PC-9 (cell line): ENCODE measurements around the gene MYL4.

Experiments used
- EZH2 ChIP-seq: fragments of 200-600 bp; sonication (generic); IDR thresholded peaks from 2 replicates; pipeline ENCODE4 v1.8.0; 2017; ENCODE audit warnings: antibody characterized with exemption, low read depth
- TF ChIP-seq, protein P1 (sequence below): fragments of 200-600 bp; sonication (generic); conservative IDR thresholded peaks from 2 replicates; pipeline ENCODE4 v1.6.1; 2017; ENCODE audit warnings: mixed run types, antibody characterized with exemption, mild to moderate bottlenecking, moderate library complexity

DNA sequence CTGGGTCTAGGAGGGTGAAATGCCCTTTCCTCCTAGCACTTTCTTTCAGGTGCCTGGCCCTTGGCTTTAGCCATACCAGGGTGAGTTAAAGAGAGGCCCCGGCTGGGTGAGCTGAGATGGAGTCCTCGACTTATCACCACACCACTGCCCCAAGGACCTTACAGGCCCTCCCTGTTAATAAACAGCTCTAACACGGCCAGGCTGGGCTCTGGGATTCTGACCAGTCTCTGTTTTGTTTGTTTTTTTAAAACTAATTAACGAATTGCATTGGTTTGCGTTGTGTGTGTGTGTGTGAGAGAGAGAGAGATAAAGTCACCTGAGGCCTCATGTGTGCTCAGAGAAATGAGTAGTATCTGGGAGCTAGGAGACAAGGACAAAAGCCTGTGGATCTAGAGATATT, 14.3 kb downstream of the MYL4 start:
- TF ChIP-seq, protein P1, sequence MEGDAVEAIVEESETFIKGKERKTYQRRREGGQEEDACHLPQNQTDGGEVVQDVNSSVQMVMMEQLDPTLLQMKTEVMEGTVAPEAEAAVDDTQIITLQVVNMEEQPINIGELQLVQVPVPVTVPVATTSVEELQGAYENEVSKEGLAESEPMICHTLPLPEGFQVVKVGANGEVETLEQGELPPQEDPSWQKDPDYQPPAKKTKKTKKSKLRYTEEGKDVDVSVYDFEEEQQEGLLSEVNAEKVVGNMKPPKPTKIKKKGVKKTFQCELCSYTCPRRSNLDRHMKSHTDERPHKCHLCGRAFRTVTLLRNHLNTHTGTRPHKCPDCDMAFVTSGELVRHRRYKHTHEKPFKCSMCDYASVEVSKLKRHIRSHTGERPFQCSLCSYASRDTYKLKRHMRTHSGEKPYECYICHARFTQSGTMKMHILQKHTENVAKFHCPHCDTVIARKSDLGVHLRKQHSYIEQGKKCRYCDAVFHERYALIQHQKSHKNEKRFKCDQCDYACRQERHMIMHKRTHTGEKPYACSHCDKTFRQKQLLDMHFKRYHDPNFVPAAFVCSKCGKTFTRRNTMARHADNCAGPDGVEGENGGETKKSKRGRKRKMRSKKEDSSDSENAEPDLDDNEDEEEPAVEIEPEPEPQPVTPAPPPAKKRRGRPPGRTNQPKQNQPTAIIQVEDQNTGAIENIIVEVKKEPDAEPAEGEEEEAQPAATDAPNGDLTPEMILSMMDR, result no peak
- TF ChIP-seq EZH2, result no peak
